Measurements from ENCODE around the gene ST6GALNAC2. TPM values are rescaled to one million over a fixed set of nuclear protein-coding genes. Genes with fewer than 3 reads are reported as not detected.
"Not testable (repeated sequence)": the region's sequence is repeated elsewhere in the genome, so short reads cannot be mapped to it uniquely, and the experiment has no call there.

Gene ST6GALNAC2
- polyA plus RNA-seq, 1 donor from 2014 or later, result 0.68 TPM

GRCh38 chr17:76560036-76560876, 25.4 kb downstream of the ST6GALNAC2 start:
- no peaks in the 10 kb centered on the region for H3K9me3 Mint-ChIP-seq
- peak overlapping the region; percentile 23 to 96 (median 66) for H3K4me3 Mint-ChIP-seq
- H3K27me3 Mint-ChIP-seq, result no peaks in the 10 kb centered on the region
- peaks cover 43 to 48% (median 45%) of the 10 kb centered on the region in 3 donors for H3K4me1 Mint-ChIP-seq
- H3K36me3 Mint-ChIP-seq, result peaks cover 14% of the 10 kb centered on the region
- H3K27ac Mint-ChIP-seq, result peak overlapping the region; percentile 90 to 96 (median 94)

- peaks cover 12% of the 10 kb centered on the region for H3K36me3 Mint-ChIP-seq
- H3K4me1 Mint-ChIP-seq, result peaks cover 45 to 48% (median 45%) of the 10 kb centered on the region in 3 donors
- not testable (repeated sequence) for H3K27me3 Mint-ChIP-seq, H3K9me3 Mint-ChIP-seq
- peak overlapping the region in 3 of 4 donors; percentile 81 to 98 (median 96) for H3K4me3 Mint-ChIP-seq
- peak overlapping the region in 1 of 3 donors; percentile 19 for H3K27ac Mint-ChIP-seq
Measured at GRCh38 chr17:76559460-76559859, 26.2 kb downstream of the ST6GALNAC2 start.

- Mint-ChIP-seq H3K27ac (peak overlapping the region; percentile 98 to 99 (median 98)), H3K27me3 (no peaks in the 10 kb centered on the region), H3K9me3 (no peaks in the 10 kb centered on the region), H3K4me3 (peak overlapping the region; percentile 92 to 99 (median 97)), H3K36me3 (peaks cover 12% of the 10 kb centered on the region), H3K4me1 (peaks cover 45 to 47% (median 45%) of the 10 kb centered on the region in 3 donors)
Measured at GRCh38 chr17:76558198-76559095, 27.2 kb downstream of the ST6GALNAC2 start.

GRCh38 chr17:76557368-76558197, 28.1 kb downstream of the ST6GALNAC2 start:
- H3K4me1 Mint-ChIP-seq, result peaks cover 39 to 41% (median 39%) of the 10 kb centered on the region in 3 donors
- H3K4me3 Mint-ChIP-seq, result peak overlapping the region; percentile 92 to 99 (median 97)
- H3K27ac Mint-ChIP-seq, result peak overlapping the region; percentile 98 to 99 (median 98)
- no peaks in the 10 kb centered on the region for H3K27me3 Mint-ChIP-seq
- peaks cover 7% of the 10 kb centered on the region for H3K36me3 Mint-ChIP-seq
- H3K9me3 Mint-ChIP-seq, result no peaks in the 10 kb centered on the region

GRCh38 chr17:76556765-76557367, 28.8 kb downstream of the ST6GALNAC2 start:
- Mint-ChIP-seq H3K9me3 (no peaks in the 10 kb centered on the region), H3K27ac (peak overlapping the region; percentile 98 to 99 (median 98)), H3K4me3 (peak overlapping the region; percentile 92 to 99 (median 97)), H3K36me3 (peaks cover 7% of the 10 kb centered on the region), H3K27me3 (no peaks in the 10 kb centered on the region), H3K4me1 (peaks cover 37 to 39% (median 38%) of the 10 kb centered on the region in 3 donors)

- Mint-ChIP-seq H3K36me3 (peaks cover 4% of the 10 kb centered on the region), H3K27ac (no peak overlapping the region), H3K4me3 (peak overlapping the region in 2 of 4 donors; percentile 28 to 32), H3K9me3 (no peaks in the 10 kb centered on the region), H3K4me1 (peaks cover 19 to 26% (median 25%) of the 10 kb centered on the region in 3 donors), H3K27me3 (no peaks in the 10 kb centered on the region)
Measured at GRCh38 chr17:76554131-76554530, 31.5 kb downstream of the ST6GALNAC2 start.

GRCh38 chr17:76553178-76553908, 32.3 kb downstream of the ST6GALNAC2 start:
- Mint-ChIP-seq H3K36me3 (peaks cover 4% of the 10 kb centered on the region), H3K27me3 (no peaks in the 10 kb centered on the region), H3K27ac (no peak overlapping the region), H3K9me3 (no peaks in the 10 kb centered on the region), H3K4me1 (peaks cover 13 to 19% (median 17%) of the 10 kb centered on the region in 3 donors), H3K4me3 (no peak overlapping the region)

GRCh38 chr17:76551685-76552084, 34.0 kb downstream of the ST6GALNAC2 start:
- Mint-ChIP-seq H3K4me3 (no peak overlapping the region), H3K27ac (no peak overlapping the region), H3K9me3 (no peaks in the 10 kb centered on the region), H3K4me1 (peaks cover 2 to 6% (median 6%) of the 10 kb centered on the region in 3 donors), H3K27me3 (no peaks in the 10 kb centered on the region), H3K36me3 (peaks cover 2% of the 10 kb centered on the region)

GRCh38 chr17:76550712-76551615, 34.7 kb downstream of the ST6GALNAC2 start:
- H3K4me1 Mint-ChIP-seq, result peaks cover 2 to 4% (median 2%) of the 10 kb centered on the region in 3 donors
- no peak overlapping the region for H3K4me3 Mint-ChIP-seq
- H3K27me3 Mint-ChIP-seq, result no peaks in the 10 kb centered on the region
- no peak overlapping the region for H3K27ac Mint-ChIP-seq
- no peaks in the 10 kb centered on the region for H3K9me3 Mint-ChIP-seq
- peaks cover 2% of the 10 kb centered on the region for H3K36me3 Mint-ChIP-seq

- Mint-ChIP-seq H3K27me3 (no peaks in the 10 kb centered on the region), H3K36me3 (peaks cover 2% of the 10 kb centered on the region), H3K9me3 (no peaks in the 10 kb centered on the region), H3K4me3 (no peak overlapping the region), H3K27ac (no peak overlapping the region), H3K4me1 (peaks cover 0 to under 1% (median 0%) of the 10 kb centered on the region in 3 donors)
Measured at GRCh38 chr17:76549539-76549938, 36.1 kb downstream of the ST6GALNAC2 start.

- no peaks in the 10 kb centered on the region for H3K4me1 Mint-ChIP-seq
- no peak overlapping the region for H3K4me3 Mint-ChIP-seq
- no peaks in the 10 kb centered on the region for H3K9me3 Mint-ChIP-seq
- H3K27me3 Mint-ChIP-seq, result no peaks in the 10 kb centered on the region
- no peak overlapping the region for H3K27ac Mint-ChIP-seq
- peaks cover 2% of the 10 kb centered on the region for H3K36me3 Mint-ChIP-seq
Measured at GRCh38 chr17:76549215-76549518, 36.5 kb downstream of the ST6GALNAC2 start.

- Mint-ChIP-seq H3K4me3 (no peak overlapping the region), H3K4me1 (no peaks in the 10 kb centered on the region), H3K36me3 (peaks cover 2% of the 10 kb centered on the region), H3K27ac (no peak overlapping the region), H3K27me3 (no peaks in the 10 kb centered on the region), H3K9me3 (no peaks in the 10 kb centered on the region)
Measured at GRCh38 chr17:76548378-76549214, 37.1 kb downstream of the ST6GALNAC2 start.

Measured in IgD-negative memory B cell (primary cell).